HepG2 (cell line): ENCODE data around the gene ACOXL. TPM values are rescaled to one million over a fixed set of nuclear protein-coding genes. Genes with fewer than 3 reads are reported as not detected.

Experiments
- ATF3 ChIP-seq: sonication (generic); formaldehyde crosslinking; IDR thresholded peaks from 2 replicates; pipeline ENCODE4 v1.4.0; 2020; ENCODE audit warnings: missing genetic modification reagents
- CREBL2 ChIP-seq: sonication (generic); formaldehyde crosslinking; IDR thresholded peaks from 2 replicates; pipeline ENCODE4 v1.8.1; 2023; ENCODE audit warnings: missing genetic modification reagents, mild to moderate bottlenecking, borderline replicate concordance
- DBP ChIP-seq: sonication (generic); formaldehyde crosslinking; IDR thresholded peaks from 2 replicates; pipeline ENCODE4 v1.4.0; 2020; ENCODE audit warnings: missing genetic modification reagents; ENCODE audit errors: not compliant biosample characterization
- FOXO4 ChIP-seq: sonication (generic); formaldehyde crosslinking; conservative IDR thresholded peaks from 2 replicates; pipeline ENCODE4 v1.8.1; 2023; ENCODE audit warnings: missing genetic modification reagents
- GTF3A ChIP-seq: sonication (generic); formaldehyde crosslinking; conservative IDR thresholded peaks from 2 replicates; pipeline ENCODE4 v1.4.0; 2020; ENCODE audit warnings: mild to moderate bottlenecking, missing genetic modification reagents
- NPAS2 ChIP-seq: sonication (generic); formaldehyde crosslinking; IDR thresholded peaks from 2 replicates; pipeline ENCODE4 v1.8.0; 2022; ENCODE audit warnings: mild to moderate bottlenecking, missing genetic modification reagents, borderline replicate concordance
- NR2F2 ChIP-seq: IDR thresholded peaks from 2 replicates; pipeline ENCODE4 v1.6.1; 2012; ENCODE audit warnings: low read depth, inconsistent platforms, borderline replicate concordance
- PCBP1 ChIP-seq: fragments of 200-400 bp; formaldehyde crosslinking; IDR thresholded peaks from 2 replicates; pipeline ENCODE4 v1.6.1; 2017; ENCODE audit warnings: mild to moderate bottlenecking, low read depth, low read length, borderline replicate concordance
- RFX1 ChIP-seq: fragments of 450-650 bp; IDR thresholded peaks from 2 replicates; pipeline ENCODE4 v1.6.1; 2017
- SAFB2 ChIP-seq: sonication (generic); formaldehyde crosslinking; IDR thresholded peaks from 2 replicates; pipeline ENCODE4 v1.5.1; 2020; ENCODE audit warnings: missing genetic modification reagents, low read depth, mild to moderate bottlenecking, borderline replicate concordance
- TAF1 ChIP-seq: sonication (generic); formaldehyde crosslinking; IDR thresholded peaks from 2 replicates; pipeline ENCODE4 v1.4.0; 2020; ENCODE audit warnings: missing genetic modification reagents
- TFAP4 ChIP-seq: sonication (generic); IDR thresholded peaks from 2 replicates; pipeline ENCODE4 v1.6.1; 2016; ENCODE audit warnings: low read depth, borderline replicate concordance
- ZBTB14 ChIP-seq: sonication (generic); formaldehyde crosslinking; IDR thresholded peaks from 2 replicates; pipeline ENCODE4 v1.4.0; 2020; ENCODE audit warnings: missing genetic modification reagents
- ZBTB2 ChIP-seq: sonication (generic); formaldehyde crosslinking; IDR thresholded peaks from 2 replicates; pipeline ENCODE4 v1.8.0; 2022; ENCODE audit warnings: low read depth, missing genetic modification reagents
- ZBTB39 ChIP-seq: sonication (generic); formaldehyde crosslinking; IDR thresholded peaks from 2 replicates; pipeline ENCODE4 v1.5.0; 2020; ENCODE audit warnings: missing genetic modification reagents
- ZFP62 ChIP-seq: sonication (generic); formaldehyde crosslinking; IDR thresholded peaks from 2 replicates; pipeline ENCODE4 v1.4.0; 2020; ENCODE audit warnings: missing genetic modification reagents
- ZMYM3 ChIP-seq: sonication (generic); formaldehyde crosslinking; IDR thresholded peaks from 2 replicates; pipeline ENCODE4 v1.5.1; 2020; ENCODE audit warnings: mild to moderate bottlenecking, missing genetic modification reagents
- ZNF432 ChIP-seq: sonication (generic); formaldehyde crosslinking; IDR thresholded peaks from 2 replicates; pipeline ENCODE4 v1.5.0; 2020; ENCODE audit warnings: missing genetic modification reagents, mild to moderate bottlenecking, borderline replicate concordance
- ZNF644 ChIP-seq: IDR thresholded peaks from 2 replicates; pipeline ENCODE4 v1.6.1; 2016; ENCODE audit warnings: low read depth
- ZSCAN20 ChIP-seq: sonication (generic); formaldehyde crosslinking; IDR thresholded peaks from 2 replicates; pipeline ENCODE4 v1.4.0; 2020; ENCODE audit warnings: missing genetic modification reagents, mild to moderate bottlenecking, borderline replicate concordance
- polyA plus RNA-seq, 8 experiments: library from polyadenylated mRNA; depleted of rRNA in 3 of 8; stranded (reverse) in 7 of 8; unstranded in 1 of 8; fragments of >200 nt; fragmentation: Illumina TruSeq in 4 of 8; extraction: Trizol in 4 of 8; gene quantifications; 2 replicates each; pipeline versions ENCODE4 v1.2.1 to v1.2.3, GENCODE V29; 2011 to 2016; ENCODE audit warnings: low read depth in 4 of 8, missing spikeins in 1 of 8, mixed read lengths in 1 of 8; ENCODE audit not compliant: insufficient read depth in 1 of 8
- total RNA-seq, 5 experiments: library from RNA; depleted of rRNA; stranded (reverse); fragments of >200 nt; fragmentation: Illumina TruSeq; extraction: Trizol; gene quantifications; 2 replicates each; pipeline ENCODE4 v1.2.3, GENCODE V29; 2016; ENCODE audit warnings: low read depth in 1 of 5

ACOXL gene
- total and polyA plus RNA-seq, 2 of the 13 experiments (the other 11 are each of a cell fraction or from before 2014, with no cell fraction given), result not detected

- TF ChIP-seq SAFB2 (CRISPR knock-in tag), result peak; percentile 35; the same call in 1 of the 2 replicates
- no peak for TF ChIP-seq TFAP4
- TF ChIP-seq GTF3A (CRISPR knock-in tag), result no peak
- TF ChIP-seq CREBL2 (CRISPR knock-in tag), result peak; percentile 72; the same call in 1 of the 2 replicates
- no peak for TF ChIP-seq ZMYM3 (CRISPR knock-in tag)
- TF ChIP-seq ZNF644 (CRISPR knock-in tag), result no peak
- no peak for TF ChIP-seq DBP (CRISPR knock-in tag)
- no peak for TF ChIP-seq FOXO4 (CRISPR knock-in tag)
- peak; percentile 52; the same call in 1 of the 2 replicates for TF ChIP-seq PCBP1
- TF ChIP-seq NPAS2 (CRISPR knock-in tag), result no peak
- no peak for TF ChIP-seq ZBTB39 (CRISPR knock-in tag)
- TF ChIP-seq RFX1, result no peak
- TF ChIP-seq ZSCAN20 (CRISPR knock-in tag), result peak; percentile 27
- TF ChIP-seq ZBTB2 (CRISPR knock-in tag), result no peak
- no peak for TF ChIP-seq ZFP62 (CRISPR knock-in tag)
- TF ChIP-seq ATF3 (CRISPR knock-in tag), result no peak; the same call in 1 of the 2 replicates
- TF ChIP-seq NR2F2, result no peak
- TF ChIP-seq TAF1 (CRISPR knock-in tag), result peak; percentile 9; the same call in 1 of the 2 replicates
- no peak for TF ChIP-seq ZNF432 (CRISPR knock-in tag)
- TF ChIP-seq ZBTB14, result no peak
Measured at GRCh38 chr2:111122631-111123421, 390.5 kb downstream of the ACOXL start (continued).
